T-helper 2 cell (primary cell): Measurements from ENCODE around the gene ADAR.

Source experiments
- DNase-seq, 5 experiments: peaks; one replicate each; pipeline versions ENCODE4 v3.0.0 to v3.0.0-alpha.2; 2012 to 2022

ADAR gene

DNA sequence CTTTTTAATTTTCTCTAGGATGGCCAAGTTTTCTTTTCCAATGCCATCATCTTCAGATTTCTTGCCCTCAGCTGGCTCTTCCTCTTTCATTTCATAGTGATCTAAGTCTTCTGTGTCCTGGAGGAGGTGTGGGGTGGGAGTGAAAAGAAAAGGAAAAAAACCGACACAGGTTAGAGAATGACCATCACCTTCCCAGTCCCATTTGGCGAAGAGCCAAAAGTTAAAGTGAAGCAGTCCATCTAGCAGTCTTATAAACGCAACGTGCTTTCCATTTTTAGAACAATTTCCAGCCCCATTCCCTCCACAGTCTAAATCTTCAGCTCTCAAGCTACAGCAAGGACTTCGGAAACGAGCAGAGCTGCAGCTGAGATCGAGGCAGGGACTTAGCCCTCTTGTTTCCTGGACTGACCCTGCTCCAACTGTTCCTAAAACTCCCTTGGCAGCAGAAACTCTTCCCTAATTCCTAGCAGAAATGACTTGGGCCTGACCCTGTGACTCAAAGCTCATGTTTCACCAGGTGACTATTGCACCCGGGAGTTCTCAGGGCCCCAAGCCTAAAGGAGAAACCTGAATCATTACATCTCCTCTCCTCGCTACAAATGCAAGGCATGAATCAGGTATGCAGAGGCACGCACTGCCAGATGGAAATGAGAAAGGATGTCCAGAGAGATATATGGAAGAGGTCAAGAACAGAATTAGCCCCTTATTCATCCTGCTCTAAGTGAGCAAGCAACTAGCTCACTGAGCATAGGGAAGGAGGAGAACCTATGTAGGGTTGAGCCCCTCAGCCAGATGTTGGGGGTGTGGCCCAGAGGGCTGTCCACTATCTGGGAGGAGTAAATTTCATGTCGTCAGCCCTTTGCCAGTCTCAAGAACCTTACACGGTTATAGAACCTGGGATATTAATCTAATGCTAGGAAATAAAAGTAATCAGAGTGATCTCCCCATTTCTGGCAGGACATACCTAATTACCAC lies 54.6 kb downstream of the ADAR start:
- DNase-seq, result no peak

GRCh38 chr1:154552036-154552435 lies 56.0 kb downstream of the ADAR start:
- no peak for DNase-seq

DNA sequence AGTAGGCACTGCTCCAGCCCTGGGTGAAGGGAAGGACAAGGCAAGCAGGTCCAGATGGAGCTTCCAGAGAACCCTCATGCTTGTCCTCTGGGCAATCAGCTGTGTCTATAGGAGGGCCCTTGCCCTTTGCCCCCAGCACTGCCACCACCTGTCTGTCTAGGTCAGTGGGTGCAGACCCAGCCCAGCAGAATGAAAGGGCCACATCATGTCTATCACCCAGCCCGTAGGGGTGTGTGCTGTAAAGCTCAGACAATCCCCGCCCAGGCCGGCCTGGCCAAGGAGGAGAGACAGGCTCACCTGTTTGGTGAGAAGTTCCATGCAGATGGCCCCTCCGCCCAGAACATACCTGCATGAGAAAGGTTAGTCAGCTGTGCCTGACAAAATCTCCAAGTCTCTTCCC lies 56.5 kb downstream of the ADAR start:
- DNase-seq, result no peak

DNA sequence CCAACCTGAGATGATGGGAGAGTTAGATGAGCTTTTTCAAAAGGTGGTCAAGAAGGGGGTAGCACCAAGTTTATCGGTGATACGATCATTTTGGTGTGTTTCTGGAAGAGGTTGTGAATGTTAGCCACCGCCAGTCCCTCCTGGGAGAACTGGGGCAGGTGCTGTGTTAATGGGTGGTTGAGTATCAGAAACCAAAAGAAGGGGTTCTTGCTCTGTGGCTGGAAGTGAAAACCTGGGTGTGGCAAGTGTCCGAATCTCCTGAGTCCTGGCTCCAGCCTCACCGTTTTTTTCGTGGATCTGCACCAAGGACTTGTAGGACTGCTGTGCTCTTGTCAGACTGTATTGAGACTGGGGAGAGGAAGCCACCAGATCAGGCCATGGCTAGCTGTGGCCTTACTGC lies 57.3 kb downstream of the ADAR start:
- DNase-seq, result no peak

DNA sequence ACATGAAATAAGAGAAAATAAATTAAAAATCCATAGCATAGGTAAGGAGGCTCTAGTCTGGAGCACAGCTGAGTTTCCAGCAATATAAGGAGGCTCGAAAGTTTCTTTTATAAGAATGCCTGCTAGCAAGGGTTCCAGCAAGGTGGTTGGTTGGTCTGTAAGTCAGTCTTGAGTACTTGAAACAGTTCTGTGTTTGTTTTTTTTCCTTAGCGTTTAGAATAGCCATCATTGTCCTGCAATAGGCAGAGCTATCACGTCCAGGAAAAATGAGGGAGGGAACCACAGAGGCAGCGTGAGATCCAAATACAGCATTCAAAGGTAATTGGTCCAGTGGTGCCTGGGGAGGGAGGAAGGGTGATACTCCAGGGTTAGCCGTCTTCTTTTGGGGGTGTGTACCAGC lies 57.9 kb downstream of the ADAR start:
- no peak for DNase-seq

DNA sequence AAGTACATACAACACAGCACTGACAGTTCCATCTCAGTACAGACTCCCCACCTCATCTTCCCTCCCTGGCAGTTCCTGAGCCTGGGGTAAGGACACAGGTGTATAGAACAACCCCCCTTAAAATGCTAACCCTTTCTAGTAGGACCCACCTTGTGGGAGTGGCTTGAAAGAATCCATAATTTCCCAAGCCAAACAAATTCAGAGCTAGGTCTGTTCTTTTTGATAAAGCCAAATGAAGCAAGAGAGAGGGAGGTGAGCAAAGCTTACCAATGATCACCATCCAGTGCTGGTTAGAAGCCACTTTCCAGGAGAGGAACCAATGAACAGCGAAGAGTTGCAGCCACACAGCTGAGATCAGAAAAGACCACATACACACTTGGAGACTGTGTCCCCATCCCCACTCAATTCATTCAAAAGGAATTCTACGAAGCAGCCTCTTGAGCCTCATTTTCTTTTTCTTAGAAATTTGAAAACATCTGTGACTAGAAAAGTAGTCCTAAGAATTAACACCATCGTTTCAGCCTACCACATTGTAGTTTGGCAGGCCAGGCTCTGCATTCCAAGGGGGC lies 58.7 kb downstream of the ADAR start:
- no peak for DNase-seq

GRCh38 chr1:154548028-154548427 lies 60.0 kb downstream of the ADAR start:
- no peak for DNase-seq

GRCh38 chr1:154547105-154547732 lies 60.8 kb downstream of the ADAR start:
- no peak for DNase-seq

DNA sequence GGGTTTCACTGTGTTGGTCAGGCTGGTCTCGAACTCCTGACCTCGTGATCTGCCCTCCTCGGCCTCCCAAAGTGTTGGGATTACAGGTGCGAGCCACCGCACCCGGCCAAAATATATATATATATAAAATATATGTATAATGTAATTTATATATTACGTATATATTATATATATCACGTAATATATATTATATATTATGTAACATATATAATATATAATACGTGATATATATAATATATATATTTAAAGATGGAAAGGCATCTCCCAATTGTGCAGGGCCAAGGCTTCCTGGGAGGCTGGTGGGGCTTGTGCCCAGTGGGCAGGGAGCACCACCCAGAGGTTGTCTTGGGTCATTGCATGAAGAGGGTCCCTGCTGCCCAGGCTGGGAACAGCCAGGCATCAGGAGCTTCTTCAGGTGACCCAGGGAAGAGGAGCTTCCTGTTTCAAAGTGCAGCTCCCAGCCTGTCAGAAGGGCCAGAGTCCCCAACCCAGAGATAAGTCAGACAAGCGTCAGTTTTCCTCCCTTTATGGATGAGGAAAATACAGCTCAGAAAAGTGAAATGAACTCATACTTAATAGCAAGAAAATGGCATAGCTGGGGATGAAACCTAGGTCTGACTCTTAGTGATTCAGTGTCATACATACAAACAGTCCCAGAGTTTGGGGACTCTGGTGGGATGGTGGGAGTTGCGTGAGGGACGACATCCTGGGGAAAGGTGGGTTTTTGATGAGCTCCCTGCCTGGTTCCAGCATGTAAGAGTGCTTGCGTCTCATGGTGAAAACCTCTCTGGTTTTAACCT lies 61.5 kb downstream of the ADAR start:
- DNase-seq, result peak in 4 of 5 experiments; percentile 25 to 57 (median 32)

GRCh38 chr1:154541231-154541630 lies 66.8 kb downstream of the ADAR start:
- DNase-seq, result no peak

DNA sequence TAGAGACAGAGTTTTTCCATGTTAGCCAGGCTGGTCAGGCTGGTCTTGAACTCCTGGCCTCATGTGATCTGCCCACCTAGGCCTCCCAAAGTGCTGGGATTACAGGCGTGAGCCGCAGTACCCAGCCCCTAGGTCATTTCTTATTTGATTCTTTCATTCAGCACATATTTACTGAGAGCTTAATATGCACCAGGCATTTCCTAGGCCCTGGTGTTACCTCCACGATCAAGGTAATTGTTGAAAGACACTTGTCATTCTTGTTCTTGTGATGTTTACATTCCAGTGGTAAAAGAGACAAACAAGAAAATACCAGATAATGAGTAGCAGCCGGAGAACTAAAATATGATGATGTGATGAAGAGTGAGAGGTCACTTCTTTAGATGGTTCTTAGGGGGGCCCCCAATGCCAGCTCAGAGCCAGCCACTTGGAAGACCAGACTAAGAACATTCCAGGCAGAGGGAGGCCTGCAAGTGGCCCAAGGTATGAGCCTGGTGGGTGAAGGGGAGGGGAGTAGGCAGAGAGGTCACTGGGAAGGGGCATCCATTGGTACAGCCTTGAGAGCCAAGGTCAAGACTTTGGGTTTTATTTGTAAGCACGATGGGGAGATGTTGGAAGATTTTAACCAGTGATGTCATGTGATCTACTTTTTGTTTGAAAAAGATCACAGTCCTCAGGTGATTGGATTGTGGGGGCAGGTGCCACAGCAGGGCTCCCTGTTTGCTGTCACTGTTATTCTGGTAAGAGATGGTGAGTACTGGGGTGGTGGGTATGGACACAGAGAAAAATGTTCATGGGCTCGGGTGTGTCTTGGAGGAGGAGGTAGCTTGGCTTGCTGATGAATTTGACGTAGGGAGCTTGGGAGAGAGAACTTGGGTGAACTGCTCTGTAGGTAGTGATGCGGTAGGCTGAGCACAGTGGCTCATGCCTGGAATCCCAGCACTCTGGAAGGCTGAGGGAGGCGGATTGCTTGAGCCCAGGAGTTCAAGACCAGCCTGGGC lies 68.2 kb downstream of the ADAR start:
- no peak for DNase-seq

DNA sequence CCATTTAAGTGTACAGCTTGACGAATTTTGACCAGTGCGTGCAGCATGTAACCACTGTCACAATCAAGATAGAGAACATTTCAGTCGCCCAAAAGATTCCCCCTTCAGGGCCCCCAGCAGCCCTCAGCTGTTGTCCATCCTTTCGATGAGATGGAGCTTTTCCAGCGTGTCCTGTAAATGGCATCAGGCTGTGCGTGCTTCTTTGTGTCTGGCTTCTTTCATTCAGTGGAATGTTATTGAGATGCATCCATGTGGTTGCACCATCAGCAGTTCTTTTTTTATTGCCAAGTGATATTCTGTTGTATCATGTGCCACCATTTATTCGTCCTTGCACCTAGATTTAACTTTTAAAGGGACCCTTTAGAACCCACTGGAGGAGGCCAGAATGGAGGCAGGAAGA lies 71.4 kb downstream of the ADAR start:
- DNase-seq, result no peak

- peak in 1 of 5 experiments; percentile 12 for DNase-seq
These were observed 73.8 kb downstream of the ADAR start for GRCh38 chr1:154533952-154534844.
